ENCODE data around the gene MVB12B. TPM values are rescaled to one million over a fixed set of nuclear protein-coding genes. Genes with fewer than 3 reads are reported as not detected.

The MVB12B gene
- total and polyA plus RNA-seq, 8 donors, result 19.9 to 25.3 (median 22.8) TPM

GRCh38 chr9:126417043-126417442, 90.4 kb downstream of the MVB12B start:
- no peak for TF ChIP-seq CTCF (IDR thresholded peaks at IDR 0.05)
- ATAC-seq, result no peak
- no peak overlapping the region for H3K4me3 ChIP-seq

GRCh38 chr9:126417684-126418083, 91.1 kb downstream of the MVB12B start:
- intact Hi-C loops (cut with DNase I), result no loop called here
- ATAC-seq (no peak), DNase-seq (no peak)
- Histone ChIP-seq H3K27me3 (no peaks in the 10 kb centered on the region), H3K27ac (no peak overlapping the region), H3K36me3 (peaks cover 0 to 17% of the 10 kb centered on the region in 2 donors), H3K4me1 (peaks cover 0 to 29% of the 10 kb centered on the region in 2 donors), H3K4me3 (no peak overlapping the region), H3K9me3 (no peaks in the 10 kb centered on the region)
- no peak for TF ChIP-seq CTCF (IDR thresholded peaks at IDR 0.05)

More at GRCh38 chr9:126417043-126417442, 90.4 kb downstream of the MVB12B start:
- Histone ChIP-seq H3K36me3 (peaks cover 0 to 12% of the 10 kb centered on the region in 2 donors), H3K9me3 (no peaks in the 10 kb centered on the region), H3K27me3 (no peaks in the 10 kb centered on the region), H3K4me1 (peaks cover 0 to 26% of the 10 kb centered on the region in 2 donors), H3K27ac (no peak overlapping the region)
- intact Hi-C loops (cut with DNase I), result no loop called here
- no peak for DNase-seq

DNA sequence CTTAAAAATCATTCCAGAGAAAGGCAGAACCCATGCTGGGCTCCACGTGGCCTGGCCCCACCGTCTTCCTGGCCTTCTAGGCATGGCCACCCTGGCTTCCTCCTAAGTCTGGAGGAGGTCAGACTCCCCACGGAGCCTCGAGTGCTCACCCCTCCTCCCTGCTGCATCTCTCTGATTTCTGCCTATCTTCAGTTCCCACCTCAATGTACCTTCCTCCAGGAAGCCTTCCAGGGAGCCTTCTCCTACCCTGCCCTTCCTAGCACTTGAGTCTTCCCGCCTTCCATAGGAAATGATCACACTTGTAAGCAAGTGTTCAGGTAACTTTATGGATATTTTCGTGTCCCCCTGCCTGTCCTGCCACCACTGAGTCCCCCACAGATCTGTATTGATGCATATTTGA, 92.0 kb downstream of the MVB12B start:
- Histone ChIP-seq H3K9me3 (no peaks in the 10 kb centered on the region), H3K4me3 (no peak overlapping the region), H3K4me1 (peaks cover 0 to 31% of the 10 kb centered on the region in 2 donors), H3K36me3 (peaks cover 0 to 25% of the 10 kb centered on the region in 2 donors), H3K27ac (no peak overlapping the region), H3K27me3 (no peaks in the 10 kb centered on the region)
- intact Hi-C loops (cut with DNase I), result no loop called here
- TF ChIP-seq CTCF (IDR thresholded peaks at IDR 0.05), result no peak
- peak in 1 of 4 donors; percentile 45 for DNase-seq
- no peak for ATAC-seq

GRCh38 chr9:126419475-126419874, 92.8 kb downstream of the MVB12B start:
- peaks cover 0 to 26% of the 10 kb centered on the region in 2 donors for H3K36me3 ChIP-seq
- no peaks in the 10 kb centered on the region for H3K9me3 ChIP-seq
- intact Hi-C loops (cut with DNase I), result no loop called here
- no peak overlapping the region for H3K27ac ChIP-seq
- H3K4me3 ChIP-seq, result no peak overlapping the region
- DNase-seq, result no peak
- peaks cover 0 to 38% of the 10 kb centered on the region in 2 donors for H3K4me1 ChIP-seq
- ATAC-seq, result no peak
- no peaks in the 10 kb centered on the region for H3K27me3 ChIP-seq
- TF ChIP-seq CTCF (IDR thresholded peaks at IDR 0.05), result no peak

DNA sequence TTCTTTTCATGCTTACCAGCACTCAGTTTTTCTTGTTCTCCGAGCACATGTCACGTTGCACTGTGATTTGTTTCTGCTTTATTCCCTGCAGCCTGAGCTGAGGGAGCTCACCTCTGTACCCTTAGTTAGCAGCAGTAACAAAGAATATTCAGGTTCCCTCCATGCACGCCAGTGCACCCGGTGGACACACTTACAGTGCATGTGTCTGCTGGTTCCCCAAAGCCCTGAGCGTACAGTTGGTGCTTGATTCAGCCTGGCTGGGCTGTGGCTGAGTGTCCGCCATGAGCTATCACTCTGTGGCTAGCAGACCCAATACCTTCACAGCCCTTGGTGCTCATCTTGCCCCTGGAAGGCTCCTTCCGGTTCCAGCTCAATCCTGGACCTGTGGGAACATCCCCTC, 93.5 kb downstream of the MVB12B start:
- ATAC-seq (peak; percentile 4), DNase-seq (peak in 1 of 4 donors; percentile 63)
- no peaks in the 10 kb centered on the region for H3K27me3 ChIP-seq
- intact Hi-C loops (cut with DNase I), result no loop called here
- no peak for TF ChIP-seq CTCF (IDR thresholded peaks at IDR 0.05)
- no peak overlapping the region for H3K4me3 ChIP-seq
- H3K27ac ChIP-seq, result peak overlapping the region in 1 of 2 donors; percentile 49
- peaks cover 0 to 20% of the 10 kb centered on the region in 2 donors for H3K36me3 ChIP-seq
- peaks cover 0 to 38% of the 10 kb centered on the region in 2 donors for H3K4me1 ChIP-seq
- no peaks in the 10 kb centered on the region for H3K9me3 ChIP-seq

All from left lung (tissue), 10 donors.